ENCODE measurements around the gene PBX1. TPM values are rescaled to one million over a fixed set of nuclear protein-coding genes. Genes with fewer than 3 reads are reported as not detected.

PBX1 gene
- total RNA-seq, 1 donor from 2014 or later: 257 TPM

DNA sequence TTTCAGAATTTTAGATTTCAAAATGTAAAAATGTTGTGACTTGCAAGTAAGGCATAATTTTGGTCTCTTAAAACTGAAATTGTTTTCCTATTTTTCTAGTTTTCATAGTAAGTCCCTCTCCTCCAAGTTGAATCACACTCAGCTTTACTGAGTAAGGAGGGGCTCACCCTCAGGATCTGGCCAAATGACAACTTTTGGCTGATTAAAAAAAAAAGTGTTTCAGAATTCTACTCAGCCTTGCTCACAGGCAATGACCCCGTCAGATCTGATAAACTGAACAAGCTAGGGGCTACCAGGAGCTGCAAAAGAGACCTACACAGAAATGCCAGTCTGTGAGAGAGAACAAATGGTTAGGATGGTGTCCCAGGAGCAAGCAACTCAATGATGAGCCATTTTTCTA, 159.8 kb downstream of the PBX1 start:
- Mint-ChIP-seq H3K9me3 (no peaks in the 10 kb centered on the region), H3K36me3 (peaks cover 39% of the 10 kb centered on the region), H3K4me1 (ENCODE audit: unreplicated experiment) (peaks cover 51% of the 10 kb centered on the region), H3K4me3 (peak overlapping the region; percentile 2), H3K27ac (peak overlapping the region; percentile 71), H3K27me3 (no peaks in the 10 kb centered on the region)
- TF ChIP-seq, protein P1, sequence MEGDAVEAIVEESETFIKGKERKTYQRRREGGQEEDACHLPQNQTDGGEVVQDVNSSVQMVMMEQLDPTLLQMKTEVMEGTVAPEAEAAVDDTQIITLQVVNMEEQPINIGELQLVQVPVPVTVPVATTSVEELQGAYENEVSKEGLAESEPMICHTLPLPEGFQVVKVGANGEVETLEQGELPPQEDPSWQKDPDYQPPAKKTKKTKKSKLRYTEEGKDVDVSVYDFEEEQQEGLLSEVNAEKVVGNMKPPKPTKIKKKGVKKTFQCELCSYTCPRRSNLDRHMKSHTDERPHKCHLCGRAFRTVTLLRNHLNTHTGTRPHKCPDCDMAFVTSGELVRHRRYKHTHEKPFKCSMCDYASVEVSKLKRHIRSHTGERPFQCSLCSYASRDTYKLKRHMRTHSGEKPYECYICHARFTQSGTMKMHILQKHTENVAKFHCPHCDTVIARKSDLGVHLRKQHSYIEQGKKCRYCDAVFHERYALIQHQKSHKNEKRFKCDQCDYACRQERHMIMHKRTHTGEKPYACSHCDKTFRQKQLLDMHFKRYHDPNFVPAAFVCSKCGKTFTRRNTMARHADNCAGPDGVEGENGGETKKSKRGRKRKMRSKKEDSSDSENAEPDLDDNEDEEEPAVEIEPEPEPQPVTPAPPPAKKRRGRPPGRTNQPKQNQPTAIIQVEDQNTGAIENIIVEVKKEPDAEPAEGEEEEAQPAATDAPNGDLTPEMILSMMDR (conservative IDR thresholded peaks at IDR 0.05): no peak
- DNase-seq (ENCODE audit: extremely low spot score, unreplicated experiment): no peak

- peak overlapping the region; percentile 71 for H3K27ac Mint-ChIP-seq
- H3K4me1 Mint-ChIP-seq (ENCODE audit: unreplicated experiment): peaks cover 58% of the 10 kb centered on the region
Observed at GRCh38 chr1:164719676-164720439, 160.9 kb downstream of the PBX1 start.

GRCh38 chr1:164720440-164721227, 161.7 kb downstream of the PBX1 start:
- H3K4me3 Mint-ChIP-seq: peak overlapping the region; percentile 65
- H3K4me1 Mint-ChIP-seq (ENCODE audit: unreplicated experiment): peaks cover 59% of the 10 kb centered on the region
- H3K27me3 Mint-ChIP-seq: no peaks in the 10 kb centered on the region
- DNase-seq (ENCODE audit: extremely low spot score, unreplicated experiment): no peak
- peak overlapping the region; percentile 71 for H3K27ac Mint-ChIP-seq
- H3K9me3 Mint-ChIP-seq: no peaks in the 10 kb centered on the region
- peaks cover 44% of the 10 kb centered on the region for H3K36me3 Mint-ChIP-seq
- TF ChIP-seq, protein P1 (conservative IDR thresholded peaks at IDR 0.05): no peak

More at GRCh38 chr1:164719676-164720439, 160.9 kb downstream of the PBX1 start:
- no peak for DNase-seq (ENCODE audit: extremely low spot score, unreplicated experiment)
- peak overlapping the region; percentile 65 for H3K4me3 Mint-ChIP-seq
- H3K36me3 Mint-ChIP-seq: peaks cover 44% of the 10 kb centered on the region
- no peaks in the 10 kb centered on the region for H3K9me3 Mint-ChIP-seq
- TF ChIP-seq, protein P1 (conservative IDR thresholded peaks at IDR 0.05): no peak
- no peaks in the 10 kb centered on the region for H3K27me3 Mint-ChIP-seq

DNA sequence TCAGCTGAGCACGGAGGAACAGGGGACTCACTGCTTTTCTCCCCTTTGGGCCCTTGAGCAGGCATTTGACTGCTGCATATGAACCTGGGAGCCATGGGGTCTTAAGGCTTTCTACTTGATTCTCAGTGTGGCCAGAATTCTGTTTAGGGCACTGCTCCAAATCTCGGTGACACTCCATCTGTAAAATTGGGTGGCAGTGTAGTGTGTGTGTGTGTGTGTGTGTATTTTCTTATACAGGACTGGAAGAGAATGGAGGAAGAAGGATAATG, 162.2 kb downstream of the PBX1 start:
- no peak for DNase-seq (ENCODE audit: extremely low spot score, unreplicated experiment)
- H3K4me3 Mint-ChIP-seq: peak overlapping the region; percentile 65
- H3K4me1 Mint-ChIP-seq (ENCODE audit: unreplicated experiment): peaks cover 57% of the 10 kb centered on the region

GRCh38 chr1:164723296-164723798, 164.4 kb downstream of the PBX1 start:
- peaks cover 47% of the 10 kb centered on the region for H3K36me3 Mint-ChIP-seq
- DNase-seq (ENCODE audit: extremely low spot score, unreplicated experiment): no peak
- peaks cover 63% of the 10 kb centered on the region for H3K4me1 Mint-ChIP-seq (ENCODE audit: unreplicated experiment)
- TF ChIP-seq, protein P1 (conservative IDR thresholded peaks at IDR 0.05): no peak
- peak overlapping the region; percentile 55 for H3K27ac Mint-ChIP-seq
- H3K27me3 Mint-ChIP-seq: no peaks in the 10 kb centered on the region
- H3K9me3 Mint-ChIP-seq: no peaks in the 10 kb centered on the region
- H3K4me3 Mint-ChIP-seq: peak overlapping the region; percentile 19

More for the DNA sequence above, 162.2 kb downstream of the PBX1 start:
- no peaks in the 10 kb centered on the region for H3K9me3 Mint-ChIP-seq
- TF ChIP-seq, protein P1 (conservative IDR thresholded peaks at IDR 0.05): no peak
- H3K27ac Mint-ChIP-seq: peak overlapping the region; percentile 71
- peaks cover 42% of the 10 kb centered on the region for H3K36me3 Mint-ChIP-seq
- H3K27me3 Mint-ChIP-seq: no peaks in the 10 kb centered on the region
